GM23338 (cell line): ENCODE data around the gene ADCY1. TPM values are rescaled to one million over a fixed set of nuclear protein-coding genes. Genes with fewer than 3 reads are reported as not detected.

ENCODE experiments used
- CTCF ChIP-seq, 2 experiments: fragments of 200-600 bp in 1 of 2; sonication (generic) in 1 of 2; conservative IDR thresholded peaks; 2 replicates each; pipeline versions ENCODE4 v1.5.1 to v1.6.1; 2016 to 2017; ENCODE audit warnings: antibody characterized with exemption in 2 of 2, low read depth in 2 of 2, mild to moderate bottlenecking in 2 of 2, moderate library complexity in 1 of 2
- JUNB ChIP-seq: IDR thresholded peaks from one replicate; pipeline ENCODE4 v1.6.1; 2016; ENCODE audit warnings: antibody characterized with exemption; ENCODE audit not compliant: unreplicated experiment
- NANOG ChIP-seq: IDR thresholded peaks from 2 replicates; pipeline ENCODE4 v1.6.1; 2016; ENCODE audit warnings: antibody characterized with exemption, borderline replicate concordance
- POLR2AphosphoS5 ChIP-seq: IDR thresholded peaks from 2 replicates; pipeline ENCODE4 v1.6.1; 2016; ENCODE audit warnings: antibody characterized with exemption, low read depth
- STAT1 ChIP-seq: IDR thresholded peaks from one replicate; pipeline ENCODE4 v1.6.1; 2016; ENCODE audit warnings: antibody characterized with exemption; ENCODE audit not compliant: unreplicated experiment
- ZNF114 ChIP-seq: fragments of 250-450 bp; sonication (Bioruptor Pico); IDR thresholded peaks from 2 replicates; pipeline ENCODE4 v1.5.0; 2020; ENCODE audit warnings: mild to moderate bottlenecking, moderate library complexity
- ZNF331 ChIP-seq: fragments of 250-450 bp; sonication (Bioruptor Pico); IDR thresholded peaks from 2 replicates; pipeline ENCODE4 v1.5.0; 2020; ENCODE audit warnings: low read depth, mild to moderate bottlenecking, moderate library complexity
- ZNF462 ChIP-seq: fragments of 250-450 bp; sonication (Bioruptor Pico); IDR thresholded peaks from 2 replicates; pipeline ENCODE4 v1.5.0; 2020; ENCODE audit warnings: mild to moderate bottlenecking, moderate library complexity
- polyA plus RNA-seq: library from polyadenylated mRNA; unstranded; fragments of >200 nt; fragmentation: Nextera tagmentation; extraction: Ambion mirVana; gene quantifications from 2 replicates; pipeline ENCODE4 v1.2.1, GENCODE V29; 2016
- total RNA-seq: library from RNA; depleted of rRNA; stranded (reverse); fragments of >200 nt; shearing (Covaris generic); gene quantifications from 2 replicates; pipeline ENCODE4 v1.2.3, GENCODE V29; 2014

The ADCY1 gene
- total and polyA plus RNA-seq, 2 experiments from 2014 or later, result 2.3 to 18.7 TPM

- TF ChIP-seq ZNF462 (CRISPR knock-in tag) (no peak), NANOG (no peak), ZNF114 (no peak), ZNF331 (CRISPR knock-in tag) (no peak), STAT1 (no peak), CTCF (conservative IDR thresholded peaks at IDR 0.05; ENCODE audit: low read depth in 2 of 2) (no peak), POLR2AphosphoS5 (no peak), JUNB (no peak)
Observed at GRCh38 chr7:45697576-45698136, 123.5 kb downstream of the ADCY1 start (continued).
